GM18861 (cell line): Measurements from ENCODE around the gene SLC28A3.

ENCODE experiments used
- ATAC-seq: cut with Tn5 transposase; IDR thresholded peaks from one replicate; pipeline ENCODE4 v1.9.1; 2021; ENCODE audit not compliant: unreplicated experiment

SLC28A3 gene

DNA sequence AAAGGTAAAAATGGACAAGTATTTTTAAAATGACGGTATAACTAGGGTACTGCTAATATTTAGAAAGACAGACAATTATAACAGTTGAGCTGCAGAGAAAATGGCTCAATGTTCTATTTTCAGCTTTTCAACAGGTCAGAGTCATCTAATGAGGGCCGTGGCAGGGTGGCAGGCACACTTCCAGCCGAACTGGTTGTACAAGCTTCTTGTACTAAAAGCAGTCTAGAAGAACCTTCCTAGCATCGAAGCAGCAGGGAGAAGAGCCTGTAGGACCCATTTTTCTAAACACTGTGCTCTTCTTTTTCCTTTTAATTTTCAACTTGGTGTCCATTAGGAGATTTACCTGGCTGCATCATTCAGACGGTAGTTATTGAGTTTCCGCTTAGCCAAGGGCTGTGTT is 85.6 kb downstream of the SLC28A3 start:
- no peak for ATAC-seq

DNA sequence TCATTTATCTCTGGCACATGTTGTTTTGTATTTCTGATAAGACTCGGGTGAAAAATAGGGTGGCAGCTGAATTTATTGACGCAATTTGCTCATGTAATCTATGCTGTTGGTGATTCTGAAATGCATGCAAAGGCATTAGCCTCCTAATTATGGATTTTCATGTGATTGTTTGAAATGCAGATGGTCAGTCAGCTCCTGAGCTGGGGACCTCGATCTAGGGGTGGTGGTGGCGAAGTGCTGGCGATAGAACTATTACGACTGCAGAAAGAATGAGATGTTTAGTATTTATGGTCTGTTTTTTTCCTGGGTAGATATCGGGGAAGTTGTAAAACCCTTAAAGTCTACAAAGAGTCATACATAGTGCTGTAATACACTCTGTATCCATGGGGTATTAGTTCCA is 88.6 kb downstream of the SLC28A3 start:
- no peak for ATAC-seq

DNA sequence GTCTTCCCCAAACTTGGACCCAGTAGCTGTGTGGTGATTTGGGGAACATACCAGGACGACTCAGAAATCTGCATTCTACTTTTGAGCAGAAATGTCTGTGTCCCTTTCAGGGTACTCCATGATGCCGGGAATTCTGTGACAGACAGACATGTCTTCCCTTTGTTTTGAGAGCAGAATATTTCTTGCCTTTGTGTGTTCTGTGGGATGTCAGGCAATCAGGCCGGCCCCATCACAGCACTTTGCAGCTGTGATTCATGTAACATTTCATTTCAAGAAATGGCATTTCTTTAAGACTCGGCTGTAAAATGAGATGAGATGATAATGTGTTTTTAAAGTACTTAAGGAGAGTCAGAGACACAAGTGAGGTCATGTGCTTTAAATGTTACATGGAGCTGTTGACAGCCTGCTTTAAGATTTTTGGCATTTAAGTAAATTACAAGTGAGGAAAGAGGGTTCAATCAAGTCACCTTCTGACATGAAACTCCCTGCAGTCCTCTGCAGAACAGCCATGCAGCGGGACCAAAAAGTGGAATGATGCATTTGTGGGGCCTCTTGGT is 98.7 kb downstream of the SLC28A3 start:
- ATAC-seq: no peak

DNA sequence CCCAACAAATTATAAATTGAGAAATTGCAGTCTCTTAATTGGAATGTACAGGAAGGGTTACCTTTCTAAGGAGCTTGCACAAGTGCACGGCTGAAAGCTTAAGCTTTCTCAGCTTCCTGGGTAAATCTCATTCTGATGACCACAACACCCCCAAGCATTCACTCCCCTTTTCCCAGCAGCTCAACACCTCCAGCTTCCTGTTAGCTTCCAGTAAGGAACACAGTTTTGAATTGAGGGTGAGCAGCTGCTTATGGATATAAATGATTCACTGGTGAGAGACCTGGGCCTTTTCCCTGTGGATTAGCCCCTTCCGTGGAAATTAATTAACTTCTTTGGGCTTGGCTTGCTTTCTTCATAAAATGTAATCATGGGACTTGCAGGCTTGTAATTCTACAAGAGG is 101.2 kb downstream of the SLC28A3 start:
- ATAC-seq: no peak

DNA sequence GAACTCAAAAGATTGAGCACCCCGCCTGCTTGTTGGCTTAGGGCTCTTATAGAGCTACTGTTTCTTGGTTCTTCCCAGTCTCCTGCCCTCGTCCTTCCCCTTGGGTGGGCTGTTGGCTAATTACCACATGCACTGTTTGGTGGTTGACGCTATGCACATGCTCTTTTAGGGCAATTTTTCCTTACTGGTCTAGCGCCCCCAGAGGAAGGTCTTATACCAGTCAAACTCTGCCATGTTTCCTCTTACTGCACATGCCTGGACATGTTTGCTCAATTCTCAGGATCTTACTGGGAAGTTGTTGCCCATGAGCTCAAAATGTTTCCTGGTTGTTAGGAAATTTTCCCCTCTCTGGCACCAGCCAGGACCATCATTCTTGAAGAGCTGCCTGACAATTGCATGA is 101.9 kb downstream of the SLC28A3 start:
- ATAC-seq: no peak

DNA sequence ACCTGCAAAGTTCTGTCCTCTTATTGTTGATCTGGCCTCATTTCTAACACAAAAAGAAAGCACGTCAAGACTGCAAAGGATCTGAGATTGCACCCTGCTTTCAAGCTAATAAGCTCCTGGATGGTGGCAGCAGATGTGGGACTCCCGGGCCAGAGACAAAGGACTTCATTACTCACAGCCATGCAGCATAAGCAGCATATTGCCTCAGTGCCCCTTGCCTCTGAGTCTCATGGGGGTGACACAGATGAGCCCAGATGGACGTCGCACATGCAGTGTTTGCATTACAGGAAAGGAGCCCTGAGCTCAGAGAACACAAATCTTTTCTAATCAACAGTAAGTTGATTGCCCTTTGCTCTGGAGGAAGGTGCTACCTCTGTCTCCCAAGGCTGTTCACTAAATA is 105.0 kb downstream of the SLC28A3 start:
- ATAC-seq: no peak

DNA sequence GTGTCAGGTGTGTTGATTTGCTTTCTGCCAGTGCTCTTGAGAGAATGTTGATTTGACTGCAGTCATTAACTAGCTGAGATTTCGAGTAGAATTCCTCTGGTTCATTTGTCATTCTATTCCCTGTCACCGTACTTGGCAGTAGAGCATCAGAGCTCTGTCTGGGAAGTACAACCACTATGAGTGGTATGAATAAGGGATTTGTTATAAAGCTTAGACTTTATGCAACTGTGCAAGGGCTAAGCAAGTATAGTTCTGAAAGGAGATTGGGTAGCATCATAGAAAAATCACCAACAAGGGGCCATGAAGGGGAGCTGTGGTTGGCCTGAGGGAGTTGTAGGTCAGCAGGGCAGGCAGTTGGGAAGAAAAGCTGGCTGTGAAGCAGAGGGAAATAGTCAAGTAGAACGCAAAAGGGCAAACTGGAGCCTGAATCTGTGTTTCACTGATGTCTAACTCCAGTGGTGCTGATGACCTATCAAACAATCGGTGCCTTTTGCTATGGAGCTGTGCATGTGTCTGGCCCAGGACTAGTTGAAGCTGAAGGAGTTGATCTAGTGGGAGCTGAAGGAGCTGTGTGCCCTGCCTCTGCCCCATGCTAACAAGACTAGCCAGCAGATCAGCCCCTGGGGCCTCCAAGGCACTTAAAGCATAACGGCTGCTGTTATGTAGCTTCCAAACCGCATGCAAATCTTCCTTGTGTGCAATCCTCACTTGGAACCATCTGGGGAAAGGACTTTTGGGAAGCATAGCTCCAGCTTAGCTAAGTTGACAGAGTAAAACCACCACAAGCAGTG is 110.0 kb downstream of the SLC28A3 start:
- ATAC-seq: no peak

DNA sequence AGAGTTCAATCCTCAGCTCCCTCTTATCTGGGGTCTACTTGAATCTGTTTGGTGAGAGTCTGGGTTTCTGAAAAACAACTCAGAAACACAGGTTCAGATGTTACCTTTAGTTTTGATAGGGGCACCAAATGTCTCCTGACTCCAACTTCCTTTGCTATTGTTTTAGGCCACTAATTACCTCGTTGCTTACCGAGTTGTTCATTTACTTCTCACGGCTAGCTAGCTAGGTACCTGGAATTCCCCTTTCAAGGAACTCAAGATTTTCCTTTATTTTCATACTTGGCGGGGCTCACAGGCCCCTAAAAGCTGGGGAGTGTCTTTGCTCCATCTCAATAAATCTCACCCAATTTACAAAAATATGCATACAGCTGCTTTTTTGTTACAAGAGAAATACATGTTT is 111.4 kb downstream of the SLC28A3 start:
- ATAC-seq: no peak

DNA sequence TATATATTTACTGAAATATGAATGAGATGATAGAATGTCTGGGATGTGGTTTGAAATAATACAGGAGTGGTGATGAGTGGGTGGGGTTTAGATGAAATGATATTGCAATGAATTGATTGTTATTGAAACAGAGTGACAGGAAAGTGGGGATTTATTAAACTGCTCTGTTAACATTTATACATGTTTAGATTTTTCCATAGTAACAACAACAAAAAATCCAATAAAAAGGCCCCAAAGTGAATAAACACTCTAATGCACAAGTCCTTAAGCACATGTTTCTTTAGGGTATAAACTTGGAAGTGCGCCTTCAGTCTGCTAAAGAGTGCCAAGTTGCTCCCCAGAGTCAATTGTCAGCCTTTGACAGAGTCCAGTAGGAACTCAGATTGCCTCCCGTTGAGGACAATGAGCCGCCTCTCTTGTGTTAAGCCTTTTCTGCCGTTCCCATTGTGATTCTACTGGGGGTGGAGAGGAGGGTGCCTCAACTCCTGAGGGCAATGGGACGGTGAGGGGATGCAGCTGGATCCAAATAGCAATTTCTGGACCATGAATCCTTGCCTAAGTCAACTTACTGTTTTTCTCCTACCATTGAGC is 112.3 kb downstream of the SLC28A3 start:
- ATAC-seq: no peak

DNA sequence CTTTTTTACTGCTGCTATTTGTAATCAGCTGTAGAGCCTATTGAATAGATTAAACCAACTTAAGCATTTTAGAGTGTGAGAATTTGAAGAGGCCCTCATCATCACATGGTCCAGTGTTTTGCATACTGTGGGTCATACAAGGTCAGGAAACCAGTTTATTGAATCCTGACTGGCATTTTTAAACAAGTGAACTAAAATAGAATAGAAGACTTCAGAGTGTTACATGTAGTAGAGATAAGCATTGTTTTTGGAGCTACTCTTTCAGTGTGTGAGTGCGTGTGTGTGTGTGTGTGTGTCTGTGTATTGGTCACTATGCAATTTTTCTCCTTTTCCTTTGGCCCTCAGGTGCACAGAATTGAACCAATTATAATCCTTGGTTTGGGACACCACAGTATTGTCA is 114.4 kb downstream of the SLC28A3 start:
- ATAC-seq: no peak
